NT2/D1 (cell line): Measurements from ENCODE around the gene USP5.

Experiments
- SUZ12 ChIP-seq: IDR thresholded peaks from 2 replicates; pipeline ENCODE4 v1.6.1; 2011; ENCODE audit not compliant: insufficient read length, insufficient read depth; ENCODE audit errors: extremely low read depth
- YY1 ChIP-seq: IDR thresholded peaks from 2 replicates; pipeline ENCODE4 v1.6.1; 2011; ENCODE audit not compliant: insufficient read length, insufficient read depth
- ZNF274 ChIP-seq: IDR thresholded peaks from 2 replicates; pipeline ENCODE4 v1.6.1; 2011; ENCODE audit warnings: mild to moderate bottlenecking, low read depth, low read length

DNA sequence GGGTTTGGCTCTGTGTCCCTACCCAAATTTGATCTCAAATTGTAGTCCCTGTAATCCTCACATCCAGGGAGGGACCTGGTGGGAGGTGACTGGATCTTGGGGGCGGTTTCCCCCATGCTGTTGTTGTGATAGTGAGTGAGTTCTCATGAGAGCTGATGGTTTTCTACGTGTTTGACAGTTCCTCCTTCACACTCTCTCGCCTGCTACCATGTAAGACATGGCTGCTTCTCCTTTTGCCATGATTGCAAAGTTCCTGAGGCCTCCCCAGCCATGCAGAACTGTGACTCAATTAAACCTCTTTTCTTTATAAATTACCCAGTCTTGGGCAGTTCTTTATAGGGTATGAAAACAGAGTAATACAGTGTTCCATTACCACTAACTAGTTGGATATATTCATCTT lies 42.4 kb downstream of the USP5 start:
- TF ChIP-seq YY1 (no peak), SUZ12 (no peak), ZNF274 (no peak)
